Glomerular visceral epithelial cell (primary cell): Measurements from ENCODE around the gene HYAL2.

Source experiments
- DNase-seq: peaks from one replicate; pipeline ENCODE4 v3.0.0-alpha.2; 2016; ENCODE audit errors: extremely low spot score

HYAL2 gene

DNA sequence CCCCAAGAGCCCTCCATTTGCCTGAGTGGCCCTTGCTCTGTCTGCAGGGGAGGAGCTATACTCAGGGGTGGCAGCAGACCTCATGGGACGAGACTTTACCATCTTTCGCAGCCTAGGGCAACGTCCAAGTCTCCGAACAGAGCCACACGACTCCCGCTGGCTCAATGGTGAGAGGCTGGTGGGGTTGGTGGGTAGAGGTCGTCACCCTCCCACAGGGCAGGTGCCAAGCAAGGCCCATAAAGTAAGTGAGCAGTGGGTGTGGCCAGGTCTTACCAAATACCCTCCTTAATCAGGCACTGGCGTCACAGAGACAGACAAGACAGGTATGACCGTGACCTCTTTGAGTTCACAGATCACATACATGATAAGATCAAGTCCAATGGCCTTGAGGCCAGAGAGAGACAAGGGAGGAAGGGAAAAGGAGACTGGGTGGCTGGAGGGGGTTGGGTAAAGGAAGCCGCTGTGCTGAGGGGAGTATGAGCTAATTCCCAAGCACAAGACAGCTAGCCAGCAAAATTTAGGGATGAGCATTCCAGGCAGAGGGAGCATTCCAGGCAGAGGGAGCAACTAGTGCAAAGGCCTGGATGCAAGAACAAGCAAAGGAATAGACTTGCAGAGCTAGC is 51.1 kb downstream of the HYAL2 start:
- no peak for DNase-seq

DNA sequence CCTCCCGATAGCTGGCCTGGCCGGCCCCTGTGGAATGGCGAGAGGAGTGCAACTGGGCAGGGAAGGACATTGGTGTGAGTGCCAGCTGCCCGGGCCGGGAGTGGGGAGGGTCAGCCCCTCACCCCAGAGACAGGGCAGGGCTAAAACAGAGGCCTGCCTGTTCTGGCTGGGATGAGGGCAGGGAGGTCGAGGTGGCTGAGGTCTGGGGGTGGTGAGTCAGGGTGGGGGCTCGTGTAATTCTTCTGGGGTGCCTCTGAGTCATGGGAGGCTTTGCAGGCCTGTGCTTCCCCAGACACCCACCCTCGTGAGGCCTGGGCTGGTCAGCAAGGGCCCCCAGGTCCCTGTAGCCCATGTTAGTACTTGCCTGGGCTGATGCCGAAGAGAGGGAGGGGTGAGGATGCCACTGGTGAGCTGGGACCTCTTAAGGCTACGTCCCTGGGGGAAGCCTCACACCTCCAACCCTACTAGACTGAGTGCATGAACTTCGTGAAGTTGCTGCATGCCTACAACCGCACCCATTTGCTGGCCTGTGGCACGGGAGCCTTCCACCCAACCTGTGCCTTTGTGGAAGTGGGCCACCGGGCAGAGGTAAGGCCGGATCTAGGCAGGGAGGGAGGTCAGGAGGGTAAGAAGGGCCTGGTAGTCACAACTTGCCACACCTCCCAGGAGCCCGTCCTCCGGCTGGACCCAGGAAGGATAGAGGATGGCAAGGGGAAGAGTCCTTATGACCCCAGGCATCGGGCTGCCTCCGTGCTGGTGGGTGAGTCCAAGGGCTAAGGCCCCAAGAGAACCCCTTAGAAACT is 51.9 kb downstream of the HYAL2 start:
- DNase-seq, result no peak

DNA sequence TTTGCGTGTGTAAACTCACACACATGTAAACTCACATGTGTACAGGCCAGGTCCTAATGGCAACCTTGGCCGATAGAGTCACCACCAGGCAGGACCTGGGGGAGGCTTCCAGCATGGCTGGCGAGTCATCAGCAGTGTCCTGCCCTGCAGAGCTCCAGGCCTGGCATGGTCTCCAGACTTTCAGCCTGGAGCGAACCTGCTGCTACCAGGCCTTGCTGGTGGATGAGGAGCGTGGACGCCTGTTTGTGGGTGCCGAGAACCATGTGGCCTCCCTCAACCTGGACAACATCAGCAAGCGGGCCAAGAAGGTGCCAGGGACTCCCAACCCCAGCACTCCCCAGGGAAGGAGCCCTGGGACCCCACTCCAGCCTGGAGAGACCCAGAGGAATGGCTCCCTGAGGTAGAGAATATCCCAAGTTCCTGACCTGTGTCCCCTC is 52.5 kb downstream of the HYAL2 start:
- peak; percentile 62 for DNase-seq

DNA sequence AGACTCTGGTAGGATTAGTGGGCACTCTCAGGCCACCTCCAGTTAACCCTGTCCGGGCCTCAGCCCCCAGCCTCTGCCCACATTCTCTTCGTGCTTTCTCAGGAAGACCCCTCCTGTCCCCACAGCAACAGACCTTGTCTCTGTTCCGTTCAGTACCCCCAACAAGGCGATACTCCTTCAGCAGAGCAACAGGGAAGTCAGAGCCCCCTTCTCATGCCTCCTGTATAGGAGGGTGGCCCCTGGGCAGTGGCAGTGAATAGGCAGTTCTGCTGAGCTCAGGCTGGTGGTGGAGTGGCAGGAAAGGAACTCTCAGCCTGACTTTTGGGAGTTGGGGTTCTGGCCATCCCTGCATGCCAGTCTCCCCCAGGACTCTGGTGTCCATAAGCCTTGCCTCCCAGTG is 53.1 kb downstream of the HYAL2 start:
- no peak for DNase-seq

DNA sequence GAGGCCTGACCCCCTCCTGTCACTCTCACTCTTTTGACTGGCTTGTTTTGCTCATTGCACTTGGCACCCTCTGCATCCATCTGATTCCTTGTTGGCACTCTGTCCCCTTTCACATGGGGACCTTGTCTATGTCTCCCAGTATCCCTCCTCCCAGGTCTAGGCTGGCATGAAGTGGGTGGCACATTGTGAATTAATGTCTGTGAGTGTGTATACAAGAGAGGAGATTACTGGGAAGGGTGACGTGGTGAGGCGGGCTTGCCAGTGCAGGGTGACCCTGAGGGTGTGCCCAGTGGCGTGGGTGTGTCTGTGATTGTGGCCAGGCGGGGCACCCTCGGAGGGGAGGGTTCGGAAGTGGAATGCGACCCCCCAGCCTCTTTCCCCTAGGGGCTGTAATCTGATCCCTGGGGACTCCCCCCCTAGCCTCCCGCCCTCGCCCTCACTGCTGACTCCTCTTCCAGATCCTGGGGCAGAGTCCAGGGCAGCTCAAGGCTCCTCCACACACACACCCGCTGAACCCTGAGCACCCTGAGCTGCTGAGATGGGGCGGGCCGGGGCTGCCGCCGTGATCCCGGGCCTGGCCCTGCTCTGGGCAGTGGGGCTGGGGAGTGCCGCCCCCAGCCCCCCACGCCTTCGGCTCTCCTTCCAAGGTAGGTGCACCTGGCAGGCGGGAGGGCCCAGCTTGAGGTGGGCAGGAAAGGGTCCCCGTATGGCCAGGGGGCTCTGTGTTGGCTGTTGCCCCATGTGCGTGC is 53.7 kb downstream of the HYAL2 start, which contains the start of gene SEMA3B:
TSS of gene SEMA3B (plus strand) at position 445 of the 749 bp plus-strand sequence. CDS start at position 539, 94 bp downstream.
- peak; percentile 84 for DNase-seq

DNA sequence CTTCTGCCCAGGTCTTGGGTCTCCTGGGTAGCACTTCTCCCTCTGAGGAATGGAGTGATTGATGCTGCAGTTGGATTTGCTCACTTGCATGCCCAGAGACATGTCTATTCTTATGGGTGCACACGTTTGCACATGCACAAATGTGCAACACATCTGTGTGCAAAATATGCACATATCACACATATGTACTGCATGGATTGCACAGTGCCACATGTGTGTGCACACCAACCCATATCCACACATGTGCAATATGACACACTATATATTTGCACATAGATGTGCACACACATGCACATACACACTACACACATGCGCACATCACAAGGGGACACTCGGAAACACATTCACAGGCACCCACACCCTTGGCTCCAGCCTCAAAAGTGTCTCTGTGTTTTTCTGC is 54.3 kb downstream of the HYAL2 start:
- DNase-seq, result no peak
